ELF-1 (cell line): ENCODE measurements around the gene PTGER4.
"Not testable (repeated sequence)": the region's sequence is repeated elsewhere in the genome, so short reads cannot be mapped to it uniquely, and the experiment has no call there.

Experiments used
- DNase-seq: peaks from one replicate; pipeline ENCODE4 v3.0.0-alpha.2; 2016; ENCODE audit warnings: low read depth, low spot score

The PTGER4 gene

DNA sequence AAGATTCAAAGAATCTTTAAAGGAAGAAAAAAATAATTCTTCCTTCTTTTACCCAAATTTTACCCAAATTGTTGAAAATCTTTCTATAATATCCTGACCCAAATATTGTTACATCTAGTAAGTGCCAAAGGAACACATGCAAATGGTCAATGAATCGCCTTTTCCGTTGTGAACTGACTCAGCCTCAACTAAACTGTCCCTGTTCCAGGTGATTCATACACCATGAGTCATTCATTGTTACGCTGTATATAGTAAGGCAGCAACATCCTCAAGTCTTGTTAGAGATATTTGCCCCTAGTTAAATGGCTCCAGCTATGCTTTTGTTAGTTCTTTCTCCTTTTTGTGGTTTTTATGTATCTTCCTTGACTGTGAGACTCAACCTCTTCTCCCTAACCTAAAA lies 9.7 kb downstream of the PTGER4 start:
- DNase-seq: no peak

DNA sequence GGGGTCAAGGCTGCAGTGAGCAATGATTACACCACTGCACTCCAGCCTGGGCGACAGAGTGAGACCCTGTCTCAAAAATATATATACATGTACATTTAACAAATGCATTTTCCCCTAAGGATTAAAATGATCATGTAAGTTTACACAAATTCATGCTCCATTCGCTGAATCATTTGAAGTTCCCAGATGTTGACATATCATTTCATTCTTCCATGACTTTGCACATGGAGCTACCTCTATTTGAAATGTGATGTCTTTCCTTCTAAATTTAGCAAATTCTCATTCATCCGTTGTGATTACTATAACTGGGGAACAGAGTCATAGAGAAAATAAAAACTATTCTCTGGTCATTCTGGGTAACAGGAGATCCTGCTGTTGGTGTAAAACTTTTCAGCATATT lies 10.6 kb downstream of the PTGER4 start:
- no peak for DNase-seq

DNA sequence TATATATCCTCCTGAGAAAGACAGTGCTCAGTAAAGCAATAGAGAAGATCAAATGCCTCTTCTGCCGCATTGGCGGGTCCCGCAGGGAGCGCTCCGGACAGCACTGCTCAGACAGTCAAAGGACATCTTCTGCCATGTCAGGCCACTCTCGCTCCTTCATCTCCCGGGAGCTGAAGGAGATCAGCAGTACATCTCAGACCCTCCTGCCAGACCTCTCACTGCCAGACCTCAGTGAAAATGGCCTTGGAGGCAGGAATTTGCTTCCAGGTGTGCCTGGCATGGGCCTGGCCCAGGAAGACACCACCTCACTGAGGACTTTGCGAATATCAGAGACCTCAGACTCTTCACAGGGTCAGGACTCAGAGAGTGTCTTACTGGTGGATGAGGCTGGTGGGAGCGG lies 12.2 kb downstream of the PTGER4 start:
- DNase-seq: no peak

DNA sequence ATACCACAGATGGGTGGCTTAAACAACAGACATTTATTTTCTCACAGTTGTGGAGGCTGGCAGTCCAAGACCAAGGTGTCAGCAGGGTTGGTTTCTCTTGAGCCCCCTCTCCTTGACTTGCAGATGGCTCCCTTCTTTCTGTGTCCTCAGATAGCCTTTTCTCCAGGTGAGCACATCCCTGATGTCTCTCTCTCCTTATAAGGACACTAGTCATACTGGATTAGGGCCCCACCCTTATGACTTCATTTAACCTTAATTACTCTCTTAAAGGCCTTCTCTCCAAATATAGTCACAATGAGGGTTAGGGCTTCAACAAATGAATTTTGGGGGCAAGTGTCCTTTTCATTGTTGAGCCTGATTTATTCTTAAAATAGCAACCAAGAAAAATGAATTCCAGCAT lies 14.7 kb downstream of the PTGER4 start:
- no peak for DNase-seq

DNA sequence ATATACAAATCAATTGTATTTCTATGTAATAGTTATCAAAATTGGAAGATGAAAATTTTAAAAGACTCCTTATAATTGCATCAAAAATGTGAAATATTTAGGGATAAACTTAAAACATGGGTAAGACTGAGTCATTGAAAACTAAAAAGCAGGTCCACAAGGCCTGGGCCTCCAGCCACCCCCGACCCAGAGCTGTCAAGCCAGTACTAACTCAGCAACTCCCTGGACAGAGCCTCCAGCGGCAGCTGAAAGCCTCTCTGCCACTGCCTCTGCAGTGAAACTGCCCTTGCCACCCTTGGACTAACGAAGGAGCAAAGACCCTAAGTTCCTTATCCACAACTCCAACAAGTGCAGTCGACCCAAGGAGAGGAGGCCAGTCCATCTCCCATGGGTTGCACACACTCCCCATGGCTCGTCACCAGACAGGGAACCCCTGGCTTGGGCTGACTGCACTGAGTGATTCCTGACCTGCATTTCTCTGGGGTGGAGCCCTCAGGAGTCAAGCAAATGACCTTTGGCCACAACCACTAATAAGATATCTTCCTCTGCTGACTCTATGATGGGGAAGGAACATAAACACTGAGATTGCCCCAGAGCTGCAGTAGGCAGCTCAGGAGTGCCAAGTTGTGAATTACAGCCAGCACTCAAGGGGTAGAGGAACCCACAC lies 20.5 kb downstream of the PTGER4 start:
- no peak for DNase-seq

DNA sequence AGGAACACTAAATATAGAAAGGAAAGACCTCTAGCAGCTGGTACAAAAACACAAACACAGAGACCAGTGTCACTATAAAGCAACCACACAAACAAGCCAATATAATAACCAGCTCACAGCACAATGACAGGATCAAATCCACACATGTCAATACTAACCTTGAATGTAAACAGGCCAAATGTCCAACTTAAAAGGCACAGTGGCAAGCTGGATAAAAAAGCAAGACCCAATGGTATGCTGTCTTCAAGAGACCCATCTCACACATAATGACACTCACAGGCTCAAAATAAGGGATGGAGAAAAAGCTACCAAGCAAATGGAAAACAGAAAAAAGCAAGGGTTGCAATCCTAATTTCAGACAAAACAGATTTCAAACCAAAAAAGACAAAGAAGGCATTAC lies 22.3 kb downstream of the PTGER4 start:
- DNase-seq: not testable (repeated sequence)

DNA sequence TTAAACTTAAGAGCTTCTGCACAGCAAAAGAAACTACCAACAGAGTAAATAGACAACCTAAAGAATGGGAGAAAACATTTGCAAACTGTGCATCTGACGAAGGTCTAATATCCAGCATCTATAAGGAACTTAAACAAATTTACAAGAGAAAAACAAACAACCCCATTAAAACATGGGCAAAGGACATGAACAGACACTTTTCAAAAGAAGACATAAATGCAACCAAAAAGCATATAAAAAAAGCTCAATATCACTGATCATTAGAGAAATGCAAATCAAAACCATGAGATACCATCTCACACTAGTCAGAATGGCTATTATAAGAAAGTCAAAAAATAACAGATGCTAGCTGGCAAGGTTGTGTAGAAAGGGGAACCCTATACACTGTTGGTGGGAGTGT lies 25.8 kb downstream of the PTGER4 start:
- DNase-seq: not testable (repeated sequence)

DNA sequence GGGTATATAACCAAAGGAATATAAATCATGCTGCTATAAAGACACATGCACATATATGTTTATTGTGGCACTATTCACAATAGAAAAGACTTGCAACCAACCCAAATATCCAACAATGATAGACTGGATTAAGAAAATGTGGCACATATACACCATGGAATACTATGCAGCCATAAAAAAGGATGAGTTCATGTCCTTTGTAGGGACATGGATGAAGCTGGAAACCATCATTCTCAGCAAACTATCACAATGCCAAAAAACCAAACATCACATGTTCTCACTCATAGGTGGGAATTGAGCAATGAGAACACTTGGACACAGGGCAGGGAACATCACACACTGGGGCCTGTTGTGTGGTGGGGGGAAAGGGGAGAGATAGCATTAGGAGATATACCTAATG lies 30.9 kb downstream of the PTGER4 start:
- not testable (repeated sequence) for DNase-seq

DNA sequence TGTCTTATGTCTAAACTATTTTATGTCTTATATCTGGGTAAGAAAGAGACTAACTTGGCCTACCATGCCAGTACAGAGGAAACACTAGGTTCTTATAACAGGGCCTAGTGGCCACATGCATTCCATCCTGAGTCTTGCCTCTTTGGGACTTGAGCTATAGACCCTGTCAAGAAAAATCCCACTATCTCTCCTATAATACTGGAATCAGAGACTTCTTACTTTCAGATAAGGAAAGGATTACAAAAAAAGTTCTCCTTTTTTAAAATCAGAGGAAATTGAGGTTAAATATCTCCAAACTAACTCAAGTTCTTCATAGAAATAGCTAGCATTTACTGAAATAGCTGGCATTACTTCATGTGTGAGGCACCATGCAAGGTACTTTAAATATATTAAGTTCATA lies 34.3 kb downstream of the PTGER4 start:
- DNase-seq: no peak

DNA sequence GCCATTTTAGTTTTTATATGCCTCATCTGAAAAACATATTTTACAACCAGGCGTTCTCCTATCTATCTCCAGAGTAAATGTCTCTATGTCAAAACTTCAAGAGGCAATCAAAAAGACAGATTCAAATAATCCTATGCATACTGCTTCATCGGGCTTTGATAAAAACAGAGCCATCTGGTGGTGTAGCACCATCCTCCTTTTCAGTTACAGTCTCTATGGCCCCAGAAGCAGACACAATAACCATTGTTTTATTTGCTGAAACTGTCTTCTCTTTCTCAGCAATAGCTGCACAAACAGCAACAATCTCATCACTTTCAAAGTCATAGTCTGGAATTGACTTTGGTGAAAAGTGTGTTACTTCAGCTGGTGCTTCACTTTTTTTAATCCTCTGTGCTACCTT lies 36.3 kb downstream of the PTGER4 start:
- no peak for DNase-seq

DNA sequence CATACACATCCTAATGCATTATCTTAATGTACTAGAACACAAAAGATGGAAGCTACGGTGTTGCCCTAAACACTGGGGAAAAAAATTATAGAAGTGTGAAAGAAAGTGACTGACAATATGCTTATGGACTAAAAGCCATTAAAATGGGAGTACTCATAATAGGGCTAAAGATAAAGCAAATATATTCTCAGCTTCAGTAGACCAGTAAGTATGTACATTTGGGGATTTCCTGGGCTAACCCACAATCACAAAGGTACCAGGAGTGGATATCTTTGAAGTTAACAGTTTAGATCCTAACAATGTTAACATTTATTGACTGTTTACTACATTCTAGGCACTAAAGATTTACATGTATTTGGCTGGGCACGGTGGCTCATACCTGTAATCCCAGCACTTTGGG lies 36.9 kb downstream of the PTGER4 start:
- no peak for DNase-seq

DNA sequence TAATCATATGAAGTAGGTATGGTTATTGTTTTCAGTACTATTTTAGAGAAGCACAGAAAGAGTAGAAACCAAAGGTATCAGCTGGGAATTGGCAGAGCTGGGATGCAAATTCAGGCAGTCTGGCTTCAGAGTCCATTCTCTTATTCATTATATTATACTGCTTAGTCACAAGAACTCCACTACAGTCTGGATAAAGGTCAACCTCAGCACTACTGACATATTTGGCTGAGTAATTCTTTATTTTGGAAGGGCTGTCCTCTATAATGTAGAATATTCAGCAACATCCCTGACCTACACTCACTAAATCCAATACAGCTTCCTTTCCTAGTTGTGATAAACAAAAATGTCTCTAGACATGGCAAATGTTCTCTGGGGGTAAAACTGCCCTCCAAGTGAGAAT lies 37.6 kb downstream of the PTGER4 start:
- no peak for DNase-seq

DNA sequence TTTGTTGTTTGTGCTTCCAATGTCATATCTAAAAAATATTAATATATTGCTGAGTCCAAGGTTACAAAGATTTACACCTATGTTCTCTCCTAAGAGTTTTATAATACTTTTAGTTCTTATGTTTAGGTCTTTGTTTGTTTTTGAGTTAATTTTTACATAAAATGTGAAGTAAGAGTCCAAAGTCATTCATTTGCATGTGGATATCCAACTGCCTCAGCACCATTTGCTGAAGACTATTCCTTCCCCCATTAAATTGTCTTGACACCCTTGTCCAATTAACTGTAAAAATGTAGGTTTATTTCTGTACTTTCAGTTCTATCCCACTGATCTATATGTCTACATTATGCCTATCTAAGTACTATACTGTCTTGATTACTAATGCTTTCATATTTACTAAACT lies 40.4 kb downstream of the PTGER4 start:
- DNase-seq: no peak

DNA sequence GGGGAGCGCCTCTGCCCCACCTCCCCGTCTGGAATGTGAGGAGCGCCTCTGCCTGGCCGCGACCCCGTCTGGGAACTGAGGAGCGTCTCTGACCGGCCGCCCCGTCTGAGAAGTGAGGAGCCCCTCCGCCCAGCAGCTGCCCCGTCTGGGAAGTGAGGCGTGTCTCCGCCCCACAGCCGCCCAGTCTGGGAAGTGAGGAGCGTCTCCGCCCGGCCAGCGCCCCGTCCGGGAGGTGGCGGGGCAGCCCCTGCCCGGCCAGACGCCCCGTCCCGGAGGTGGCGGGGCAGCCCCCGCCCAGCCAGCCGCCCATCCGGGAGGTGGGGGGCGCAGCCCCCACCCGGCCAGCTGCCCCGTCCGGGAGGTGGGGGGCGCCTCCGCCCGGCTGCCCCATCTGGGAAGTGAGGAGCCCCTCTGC lies 42.8 kb downstream of the PTGER4 start:
- not testable (repeated sequence) for DNase-seq

DNA sequence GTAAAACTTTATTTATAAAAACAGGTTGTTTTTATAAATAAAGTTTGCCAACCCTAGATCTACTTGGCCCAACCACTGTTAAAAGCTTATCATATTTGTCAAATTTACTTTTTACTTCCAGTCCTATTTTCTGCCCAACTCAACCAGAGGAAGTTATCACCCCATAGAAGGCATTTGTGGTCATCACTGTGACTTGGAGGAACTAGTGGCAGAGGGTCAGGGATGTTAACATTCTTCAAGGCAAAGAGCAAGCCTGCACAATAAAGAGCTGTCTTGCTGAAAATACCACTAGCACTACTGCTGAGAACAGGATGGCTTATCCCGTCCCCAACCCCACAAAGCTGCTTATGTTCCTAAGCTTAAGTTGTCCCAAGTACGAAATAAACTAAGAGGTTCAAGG lies 53.7 kb downstream of the PTGER4 start:
- no peak for DNase-seq

DNA sequence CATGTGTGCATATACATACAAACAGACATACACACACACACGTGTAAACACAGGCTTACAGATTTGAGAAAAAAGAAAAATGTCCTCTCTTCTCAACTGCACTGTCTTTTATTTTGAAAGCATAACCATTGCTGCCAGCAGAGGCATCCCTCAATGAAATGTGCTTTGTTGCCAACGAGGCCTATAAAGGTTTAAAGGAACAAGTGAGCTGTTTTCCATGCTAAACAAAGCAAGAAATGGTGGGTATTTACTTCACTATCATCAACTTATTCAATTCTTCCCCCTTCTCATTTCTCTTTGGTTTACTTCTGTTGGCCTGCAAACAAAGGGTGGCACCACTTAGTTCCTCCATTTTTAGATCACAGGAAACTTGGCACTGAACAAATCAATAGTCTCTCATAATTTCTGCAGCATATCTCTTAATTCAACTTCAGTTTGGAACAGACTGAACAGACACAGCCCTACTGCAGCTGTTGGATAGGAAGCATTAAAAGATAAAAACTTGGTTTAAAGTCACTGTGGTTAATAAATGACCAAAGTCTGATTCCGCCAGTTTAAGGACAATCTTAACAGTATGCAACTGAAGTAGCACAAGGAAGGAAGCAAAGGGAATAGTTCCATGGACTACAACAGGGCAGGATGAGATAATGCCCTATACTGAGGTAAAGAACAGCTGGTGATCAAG lies 54.3 kb downstream of the PTGER4 start:
- DNase-seq: no peak

DNA sequence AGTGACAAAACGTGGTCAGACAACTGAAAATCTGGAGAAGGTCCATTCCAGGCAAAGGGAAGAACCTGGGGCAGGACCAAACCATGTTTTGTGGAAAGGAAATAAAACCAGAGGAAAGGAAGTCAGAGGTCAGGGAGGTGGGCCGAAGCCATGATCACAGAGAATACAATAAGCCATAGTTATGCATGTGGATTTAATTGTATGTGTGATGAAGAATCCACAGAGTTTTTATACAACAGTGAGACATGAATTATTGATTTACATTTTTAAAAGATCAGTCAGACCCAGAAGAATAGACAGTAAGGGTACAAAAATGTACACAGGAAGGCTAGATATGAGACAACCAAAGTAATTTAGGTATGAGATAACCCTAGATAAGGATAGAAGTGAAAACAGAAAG lies 55.3 kb downstream of the PTGER4 start:
- DNase-seq: no peak

DNA sequence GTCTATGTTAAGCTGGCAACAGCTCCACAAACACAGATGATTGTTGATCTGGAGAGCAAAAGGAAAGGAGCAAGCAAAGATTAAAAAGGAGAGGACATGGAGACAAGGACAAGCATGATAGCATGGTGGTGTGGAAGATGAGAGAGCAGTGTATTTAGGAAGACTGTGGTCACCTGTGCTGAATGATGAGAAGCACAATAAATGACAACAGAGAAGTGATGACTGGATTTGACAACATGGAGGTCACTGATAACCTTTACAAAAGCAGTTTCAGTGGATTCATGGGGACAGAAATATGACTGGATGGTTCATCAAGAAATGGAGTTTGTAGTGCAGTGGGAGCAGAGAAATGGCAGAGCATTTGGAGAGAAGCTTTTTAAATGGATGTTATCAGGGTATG lies 55.9 kb downstream of the PTGER4 start:
- no peak for DNase-seq

DNA sequence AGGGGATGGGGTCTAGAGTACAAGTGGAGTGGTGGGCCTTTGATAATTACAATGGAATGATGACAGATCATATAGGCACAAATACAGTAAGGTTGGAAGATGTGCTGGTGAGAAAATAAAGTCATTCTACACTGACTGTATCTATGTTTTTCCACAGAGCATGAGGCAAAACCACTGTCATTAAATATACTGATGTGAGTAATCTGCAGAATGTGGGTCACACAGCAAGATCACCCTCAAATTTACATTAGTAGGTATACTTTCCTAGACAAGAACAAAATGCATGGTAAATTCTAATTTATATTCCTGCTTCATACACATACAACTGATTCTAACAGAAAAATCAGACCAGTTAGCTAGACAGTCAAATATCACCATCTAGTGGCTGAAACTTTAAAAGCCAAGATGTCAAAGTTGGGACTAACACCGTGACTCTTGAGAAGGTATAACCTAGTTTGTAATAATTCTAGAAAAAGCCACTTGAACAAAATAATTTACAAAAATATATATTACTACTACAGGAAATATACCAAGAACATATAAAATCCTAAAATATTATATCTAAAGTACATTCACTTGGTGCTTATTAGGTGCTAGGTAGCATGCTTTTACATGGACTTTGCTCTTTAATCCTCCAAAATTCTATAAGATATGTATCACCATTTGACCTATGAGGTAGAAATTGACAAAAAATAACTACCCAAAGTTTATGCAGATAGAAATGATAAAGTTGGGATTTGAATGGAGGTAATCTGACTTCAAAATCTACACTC lies 56.6 kb downstream of the PTGER4 start:
- DNase-seq: no peak

DNA sequence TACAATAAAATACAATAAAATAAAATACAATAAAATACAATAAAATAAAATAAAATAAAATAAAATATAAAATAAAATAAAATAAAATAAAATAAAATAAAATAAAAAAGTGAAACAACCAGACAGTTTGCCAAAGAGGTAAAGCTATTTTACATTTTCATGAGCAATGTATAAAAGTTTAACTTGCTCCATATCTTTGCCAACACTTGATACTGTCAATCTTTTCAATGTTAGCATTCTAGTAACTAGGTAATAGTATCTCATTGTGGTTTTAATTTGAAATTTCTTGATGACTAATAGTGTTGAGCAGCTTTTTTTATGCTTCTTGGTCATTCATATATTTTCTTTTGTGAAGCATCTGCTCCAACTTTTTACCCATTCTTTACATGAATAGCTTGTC lies 58.8 kb downstream of the PTGER4 start:
- DNase-seq: no peak
